ENCODE results near the gene RPS8. TPM values are rescaled to one million over a fixed set of nuclear protein-coding genes. Genes with fewer than 3 reads are reported as not detected.

The RPS8 gene
- total and polyA plus RNA-seq, 2 of the 8 experiments (the other 6 are each of a cell fraction or from before 2014, with no cell fraction given): 2,261 to 2,407 TPM

GRCh38 chr1:44783697-44784093 is 8.4 kb downstream of the RPS8 start:
- FAIRE-seq: no peak

More at GRCh38 chr1:44783697-44784093, 8.4 kb downstream of the RPS8 start:
- Histone ChIP-seq H3K18ac (ENCODE audit: extremely low read depth, low read length) (peak overlapping the region; percentile 55), H3K4ac (replicated peaks; ENCODE audit: insufficient read length, low read depth, low read length) (peak overlapping the region; percentile 83), H3K27me3 (replicated peaks in 1 of 4; ENCODE audit: control insufficient read depth in 3 of 4, extremely low read depth in 1 of 4, insufficient read depth in 3 of 4, low read length in 3 of 4) (peaks cover 0 to 7% (median 2%) of the 10 kb centered on the region in 4 experiments; a peak in 3 of 7 replicates), H4K8ac (ENCODE audit: extremely low read depth, insufficient read depth, low read length) (no peak overlapping the region), H3K14ac (ENCODE audit: insufficient read length) (peak overlapping the region; percentile 24), H3K9me3 (ENCODE audit: insufficient read depth in 2 of 2, low read depth in 1 of 2, low read length in 1 of 2) (no peaks in the 10 kb centered on the region), H2BK20ac (ENCODE audit: low read length) (0 out of 2 replicates have a peak overlapping the region, but pooled peaks have one; percentile 8), H4K91ac (replicated peaks; ENCODE audit: insufficient read length, low read length) (peak overlapping the region; percentile 83), H3K36me3 (ENCODE audit: control insufficient read depth in 2 of 4, insufficient read depth in 4 of 4, low read length in 3 of 4) (peaks cover 4 to 26% (median 8%) of the 10 kb centered on the region in 4 experiments; a peak in 7 of 8 replicates), H2AK5ac (ENCODE audit: low read depth, low read length) (no peak overlapping the region), H3K23me2 (ENCODE audit: low read depth, low read length) (peaks cover 6% of the 10 kb centered on the region; the same call in 1 of the 2 replicates), H3K4me3 (ENCODE audit: extremely low read depth in 1 of 4, insufficient read depth in 2 of 4, low read depth in 3 of 4, low read length in 4 of 4) (peak overlapping the region; percentile 23 to 56 (median 42)), H3K23ac (ENCODE audit: insufficient read length) (no peak overlapping the region), H3K4me2 (ENCODE audit: insufficient read depth in 1 of 2, low read depth in 2 of 2, low read length in 2 of 2) (peak overlapping the region; percentile 64 to 86), H4K20me1 (replicated peaks in 1 of 2; ENCODE audit: control insufficient read depth in 1 of 2, insufficient read depth in 2 of 2, low read length in 2 of 2) (peaks cover 1% of the 10 kb centered on the region in 2 experiments), H2BK5ac (ENCODE audit: low read depth, low read length) (peak overlapping the region; percentile 79; the same call in 1 of the 2 replicates), H4K5ac (ENCODE audit: insufficient read length, low read depth, low read length) (peak overlapping the region; percentile 63), H2AFZ (ENCODE audit: low read length) (peak overlapping the region; percentile 21; the same call in 1 of the 2 replicates), H3K4me1 (replicated peaks in 1 of 4; ENCODE audit: control insufficient read depth in 3 of 4, insufficient read depth in 4 of 4, low read length in 3 of 4) (peaks cover 0 to 18% (median 14%) of the 10 kb centered on the region in 4 experiments; a peak in 6 of 7 replicates), H3K9ac (replicated peaks in 1 of 4; ENCODE audit: extremely low read depth in 1 of 4, low read depth in 3 of 4, low read length in 3 of 4) (peak overlapping the region in 3 of 4 experiments; percentile 29 to 46 (median 45); a peak in 5 of 7 replicates), H2BK120ac (replicated peaks; ENCODE audit: low read depth, low read length) (peak overlapping the region; percentile 61), H3K79me1 (ENCODE audit: low read depth, low read length) (peaks cover 2% of the 10 kb centered on the region; the same call in 1 of the 2 replicates), H3K79me2 (ENCODE audit: control insufficient read depth in 1 of 2, insufficient read depth in 2 of 2, low read length in 2 of 2) (0 out of 4 replicates have a peak, but pooled peaks cover 0 to 1% of the 10 kb centered on the region in 2 experiments), H3K56ac (replicated peaks; ENCODE audit: insufficient read length, low read depth, low read length) (peak overlapping the region; percentile 42), H2BK12ac (ENCODE audit: low read depth, low read length) (0 out of 2 replicates have a peak overlapping the region, but pooled peaks have one; percentile 13), H2BK15ac (ENCODE audit: low read length) (no peak overlapping the region), H3K27ac (ENCODE audit: low read depth, low read length) (no peak overlapping the region; the same call in 1 of the 2 replicates)
- ChIA-PET CTCF (ENCODE audit: partially characterized antibody) (interaction anchor here (0.7 to 10.4 kb wide), 6 partner anchors 10 to 227 kb away, joined by 3 to 67 read pairs (median 4); partner anchors contain the start of genes HECTD3 and RNU5D-1), POLR2A (ENCODE audit: partially characterized antibody) (interaction anchor here (1.2 to 23.6 kb wide), 13 partner anchors 6 to 557 kb away, joined by 3 to 428 read pairs (median 8); partner anchors contain the start of genes BTBD19, DYNLT4, MUTYH and RNU5D-1)
- DNase-seq (ENCODE audit: low read depth in 1 of 2, low spot score in 2 of 2): no peak
- TF ChIP-seq MAFK (IDR thresholded peaks at IDR 0.05; ENCODE audit: low read depth, low read length) (no peak), RXRA (IDR thresholded peaks at IDR 0.05; ENCODE audit: insufficient read depth, low read depth, low read length) (no peak), EZH2 (IDR thresholded peaks at IDR 0.05; ENCODE audit: low read depth, low read length, severe bottlenecking) (no peak), HDAC2 (IDR thresholded peaks at IDR 0.05; ENCODE audit: borderline replicate concordance in 1 of 2, low read depth in 2 of 2, low read length in 2 of 2) (no peak), CHD1 (IDR thresholded peaks at IDR 0.05; ENCODE audit: low read depth, low read length) (no peak), E2F6 (IDR thresholded peaks at IDR 0.05) (no peak), POLR2A (IDR thresholded peaks at IDR 0.05; ENCODE audit: control extremely low read depth in 1 of 2, low read depth in 2 of 2, low read length in 2 of 2) (no peak), CTBP2 (IDR thresholded peaks at IDR 0.05; ENCODE audit: borderline replicate concordance, insufficient read depth, insufficient read length, low read length) (no peak), RNF2 (IDR thresholded peaks at IDR 0.05; ENCODE audit: borderline replicate concordance, low read depth, low read length, missing control alignments, poor library complexity, severe bottlenecking) (no peak), RBBP5 (IDR thresholded peaks at IDR 0.05; ENCODE audit: borderline replicate concordance, low read depth, low read length) (no peak)
- 66% methylated on average over 8 of the region's 8 CpGs; no CpG with 5 or more reads in 1 of the 2 experiments for WGBS, 2 experiments (ENCODE audit: extremely low coverage in 1 of 2, insufficient coverage in 1 of 2, insufficient read length in 1 of 2, insufficient replicate concordance in 2 of 2, low coverage in 1 of 2, low lambda C conversion rate in 2 of 2, missing lambda C conversion rate in 1 of 2)
